ENCODE data around the gene SLC27A3.

Gene SLC27A3, protein sequence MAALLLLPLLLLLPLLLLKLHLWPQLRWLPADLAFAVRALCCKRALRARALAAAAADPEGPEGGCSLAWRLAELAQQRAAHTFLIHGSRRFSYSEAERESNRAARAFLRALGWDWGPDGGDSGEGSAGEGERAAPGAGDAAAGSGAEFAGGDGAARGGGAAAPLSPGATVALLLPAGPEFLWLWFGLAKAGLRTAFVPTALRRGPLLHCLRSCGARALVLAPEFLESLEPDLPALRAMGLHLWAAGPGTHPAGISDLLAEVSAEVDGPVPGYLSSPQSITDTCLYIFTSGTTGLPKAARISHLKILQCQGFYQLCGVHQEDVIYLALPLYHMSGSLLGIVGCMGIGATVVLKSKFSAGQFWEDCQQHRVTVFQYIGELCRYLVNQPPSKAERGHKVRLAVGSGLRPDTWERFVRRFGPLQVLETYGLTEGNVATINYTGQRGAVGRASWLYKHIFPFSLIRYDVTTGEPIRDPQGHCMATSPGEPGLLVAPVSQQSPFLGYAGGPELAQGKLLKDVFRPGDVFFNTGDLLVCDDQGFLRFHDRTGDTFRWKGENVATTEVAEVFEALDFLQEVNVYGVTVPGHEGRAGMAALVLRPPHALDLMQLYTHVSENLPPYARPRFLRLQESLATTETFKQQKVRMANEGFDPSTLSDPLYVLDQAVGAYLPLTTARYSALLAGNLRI

DNA sequence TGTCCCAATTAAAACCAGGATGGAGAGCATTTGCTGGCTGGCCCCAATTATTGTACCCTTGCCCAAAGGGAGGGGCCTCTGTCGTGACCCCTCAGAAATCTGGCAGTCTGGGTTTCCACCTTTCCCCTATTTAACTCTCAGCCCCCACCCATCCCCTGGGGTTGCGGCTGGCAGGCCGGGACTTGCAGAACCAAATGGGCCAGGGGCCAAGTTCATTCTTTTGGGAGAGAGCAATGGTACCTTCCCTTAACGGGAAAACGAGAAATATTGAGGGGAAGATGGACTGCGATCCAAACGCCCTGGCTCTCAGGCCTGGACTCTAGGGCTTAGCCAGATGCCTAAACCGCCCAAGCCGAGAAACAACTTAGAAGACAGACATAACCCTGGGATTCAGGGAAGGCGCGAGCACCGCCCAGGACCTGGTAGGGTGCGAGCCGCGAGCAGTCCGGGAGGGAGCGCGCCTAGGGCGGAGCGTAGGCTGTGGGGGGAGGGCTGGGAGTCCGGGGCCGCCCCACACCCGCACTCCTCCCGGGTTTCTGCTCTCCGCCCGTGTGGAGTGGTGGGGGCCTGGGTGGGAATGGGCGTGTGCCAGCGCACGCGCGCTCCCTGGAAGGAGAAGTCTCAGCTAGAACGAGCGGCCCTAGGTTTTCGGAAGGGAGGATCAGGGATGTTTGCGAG, at the start of gene SLC27A3:
TSS of gene SLC27A3 (plus strand) at position 628 of the 678 bp plus-strand sequence. CDS start 91 bp downstream, outside the sequence.
- DNase-seq (ENCODE audit: low spot score), result peak; percentile 31

GRCh38 chr1:153727463-153728304, 47.5 kb upstream of the SLC27A3 start, which contains the start of gene INTS3:
TSS of gene INTS3 (plus strand) at chr1:153728050. CDS start at chr1:153728635, 585 bp downstream.
- peak; percentile 100 for DNase-seq (ENCODE audit: low spot score)

DNA sequence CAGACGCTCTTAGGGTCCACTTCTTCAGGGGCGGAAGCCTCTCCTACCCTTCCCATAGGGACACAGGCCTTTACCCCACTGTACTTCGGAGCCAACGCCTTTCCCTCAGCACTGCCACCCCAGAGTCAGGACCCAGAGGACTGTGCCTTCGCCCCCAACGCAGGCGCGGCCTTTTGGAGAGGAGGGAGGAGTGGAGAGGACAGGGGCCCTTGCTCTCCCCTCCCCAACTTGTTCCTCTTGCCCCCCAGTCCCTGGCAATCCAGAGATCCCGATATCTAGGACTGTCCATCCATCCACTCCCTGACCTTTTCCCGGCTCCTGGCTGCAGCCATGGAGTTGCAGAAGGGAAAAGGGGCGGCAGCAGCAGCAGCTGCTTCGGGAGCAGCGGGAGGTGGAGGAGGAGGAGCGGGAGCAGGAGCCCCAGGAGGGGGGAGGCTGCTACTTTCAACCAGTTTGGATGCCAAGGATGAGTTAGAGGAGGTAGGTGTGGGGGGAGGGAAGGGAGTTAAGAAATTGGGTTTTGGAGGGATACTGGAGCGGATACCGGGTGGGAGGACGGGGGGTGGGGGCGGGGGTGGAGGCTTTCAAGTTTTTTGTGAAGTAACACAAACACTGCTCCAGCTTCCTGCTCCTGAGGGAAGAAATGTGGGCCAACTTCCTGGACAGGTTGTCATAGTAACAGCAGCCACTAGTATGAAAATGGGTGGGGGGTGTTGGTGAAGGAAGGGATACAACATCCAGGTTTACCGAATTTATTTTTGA, 46.7 kb upstream of the SLC27A3 start:
- DNase-seq (ENCODE audit: low spot score), result peak; percentile 62

DNA sequence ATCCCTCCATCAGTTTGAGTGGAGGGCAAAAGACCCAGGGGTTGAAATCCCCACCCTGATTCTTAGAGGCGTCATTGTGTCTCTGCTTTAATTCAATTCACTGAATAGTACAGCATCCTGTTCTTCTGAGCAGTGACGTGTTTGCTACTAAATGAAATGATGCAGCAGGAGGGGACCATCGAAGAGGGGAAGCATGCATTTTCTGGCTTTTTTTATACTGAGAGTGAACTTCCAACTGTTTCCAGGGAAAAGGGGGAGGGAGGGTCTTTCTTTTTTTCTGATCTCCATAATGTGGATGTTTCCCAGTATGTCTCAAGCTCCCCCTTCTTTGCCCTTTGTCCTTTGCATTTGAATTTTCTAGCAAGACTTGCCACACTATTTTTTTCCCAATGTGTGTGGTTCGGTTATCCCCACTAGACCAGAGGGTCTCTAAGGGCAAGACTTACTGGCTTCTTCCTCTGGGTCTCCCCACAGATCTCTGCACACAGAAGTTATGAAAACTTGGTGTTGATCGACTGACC, 44.7 kb upstream of the SLC27A3 start:
- DNase-seq (ENCODE audit: low spot score), result no peak

GRCh38 chr1:153733970-153734369, 41.2 kb upstream of the SLC27A3 start:
- DNase-seq (ENCODE audit: low spot score), result peak; percentile 23

GRCh38 chr1:153734396-153735089, 40.7 kb upstream of the SLC27A3 start:
- no peak for DNase-seq (ENCODE audit: low spot score)

DNA sequence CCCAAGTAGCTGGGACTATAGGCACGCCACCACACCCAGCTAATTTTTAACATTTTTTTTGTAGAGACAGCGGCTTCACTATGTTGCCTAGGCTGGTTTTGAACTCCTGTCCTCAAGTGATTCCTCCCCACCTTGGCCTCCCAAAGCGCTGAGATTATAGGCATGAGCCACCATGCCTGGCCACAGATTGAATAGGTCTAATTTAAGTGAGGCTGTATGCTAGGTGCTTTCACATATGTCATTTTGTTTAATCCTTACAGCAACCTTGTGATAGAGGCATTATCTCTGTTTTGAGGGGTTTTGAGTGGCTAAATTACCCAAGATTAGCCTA, 40.2 kb upstream of the SLC27A3 start:
- DNase-seq (ENCODE audit: low spot score), result no peak

GRCh38 chr1:153741986-153742385, 33.2 kb upstream of the SLC27A3 start:
- no peak for DNase-seq (ENCODE audit: low spot score)

- DNase-seq (ENCODE audit: low spot score), result no peak
Observed at GRCh38 chr1:153742411-153743142, 32.6 kb upstream of the SLC27A3 start.

- DNase-seq (ENCODE audit: low spot score), result no peak
Observed at GRCh38 chr1:153745417-153745816, 29.8 kb upstream of the SLC27A3 start.

GRCh38 chr1:153746174-153746573, 29.0 kb upstream of the SLC27A3 start:
- no peak for DNase-seq (ENCODE audit: low spot score)

DNA sequence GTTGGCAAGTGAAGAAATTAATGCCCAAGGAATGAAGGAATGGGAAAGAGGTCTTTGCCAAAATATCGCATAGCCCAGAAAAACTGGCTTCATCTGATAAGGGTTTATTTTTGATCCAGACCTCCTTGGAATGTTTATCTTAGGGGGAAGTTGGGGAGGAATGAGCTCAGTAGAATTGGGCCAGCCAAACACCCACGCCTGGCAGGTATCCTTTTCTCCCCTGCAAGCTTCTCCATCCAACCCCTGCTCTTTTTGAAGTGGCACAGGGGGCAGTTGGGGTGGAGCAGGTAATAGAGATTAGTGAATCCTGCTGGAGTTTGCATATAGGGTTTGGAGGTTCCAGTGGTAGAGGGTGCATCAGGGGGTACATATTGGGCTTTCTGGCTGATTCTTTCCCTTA, 26.3 kb upstream of the SLC27A3 start:
- DNase-seq (ENCODE audit: low spot score), result no peak

- peak; percentile 84 for DNase-seq (ENCODE audit: low spot score)
Observed at GRCh38 chr1:153749408-153750005, 25.7 kb upstream of the SLC27A3 start.

DNA sequence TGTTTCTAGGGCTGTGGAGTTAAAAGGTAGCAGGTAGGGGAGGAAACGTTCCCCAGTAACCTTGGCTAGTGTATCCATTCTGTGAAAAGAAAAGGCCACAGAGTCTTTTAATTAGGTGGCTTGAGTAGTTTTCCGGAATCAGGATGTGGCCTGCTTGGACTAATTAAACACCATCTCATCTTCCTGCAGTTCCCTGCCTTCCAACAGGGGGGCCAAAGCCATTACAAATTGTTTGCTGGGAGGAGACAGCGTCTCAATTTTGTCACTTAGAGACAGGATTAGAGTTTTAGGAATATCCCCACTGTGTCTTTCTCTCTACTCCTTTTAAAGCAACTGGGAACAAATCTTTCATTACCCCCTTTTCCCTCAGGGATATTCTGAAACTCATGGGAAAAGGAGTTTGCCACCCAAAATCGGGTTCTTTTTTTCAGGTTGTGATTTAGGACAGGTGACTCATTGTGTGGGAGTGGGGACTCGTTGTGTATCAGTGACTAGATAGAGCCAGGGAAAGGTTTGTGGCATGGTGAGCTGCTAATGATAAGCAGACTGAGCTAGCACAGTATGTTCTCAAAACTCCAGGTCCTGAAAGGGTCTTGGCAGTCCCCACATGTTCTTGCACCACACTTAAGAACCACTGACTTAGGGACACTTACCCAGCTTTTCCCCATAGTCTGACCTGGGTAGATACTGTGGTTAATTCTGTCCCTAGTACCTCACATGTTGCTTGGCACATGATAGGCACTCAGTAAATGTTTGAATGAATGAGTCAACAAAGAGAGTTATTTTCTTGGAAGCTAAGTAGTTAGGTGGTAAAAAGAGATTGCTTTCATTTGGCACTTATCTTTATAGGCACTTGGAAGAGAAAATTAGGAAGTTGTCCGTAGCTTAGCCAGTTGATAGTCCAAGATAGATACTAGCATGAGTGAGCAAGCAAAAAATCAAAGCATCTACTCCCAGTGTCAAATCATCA, 24.9 kb upstream of the SLC27A3 start:
- no peak for DNase-seq (ENCODE audit: low spot score)

GRCh38 chr1:153752072-153752471, 23.1 kb upstream of the SLC27A3 start:
- DNase-seq (ENCODE audit: low spot score), result no peak

GRCh38 chr1:153752571-153753195, 22.5 kb upstream of the SLC27A3 start:
- no peak for DNase-seq (ENCODE audit: low spot score)

- no peak for DNase-seq (ENCODE audit: low spot score)
Observed at GRCh38 chr1:153754266-153754665, 20.9 kb upstream of the SLC27A3 start.
